Activated T-cell treated with anti-CD3 and anti-CD28 coated beads for 24 hours (primary cell): ENCODE data around the gene ATP6V0A1.
"Not testable (repeated sequence)": the region's sequence is repeated elsewhere in the genome, so short reads cannot be mapped to it uniquely, and the experiment has no call there.

Source experiments
- DNase-seq: peaks from one replicate; pipeline ENCODE4 v3.0.0-alpha.2; 2020; ENCODE audit warnings: low read depth

ATP6V0A1 gene

GRCh38 chr17:42541041-42541833 is 82.6 kb downstream of the ATP6V0A1 start:
- no peak for DNase-seq

- no peak for DNase-seq
Measured at GRCh38 chr17:42543190-42544079, 84.8 kb downstream of the ATP6V0A1 start.

- DNase-seq, result no peak
Measured at GRCh38 chr17:42544874-42545283, 86.2 kb downstream of the ATP6V0A1 start.

- not testable (repeated sequence) for DNase-seq
Measured at GRCh38 chr17:42545755-42546505, 87.3 kb downstream of the ATP6V0A1 start.

GRCh38 chr17:42547001-42547461 is 88.4 kb downstream of the ATP6V0A1 start:
- DNase-seq, result no peak

- DNase-seq, result no peak
Measured at GRCh38 chr17:42547698-42548069, 89.0 kb downstream of the ATP6V0A1 start.

GRCh38 chr17:42548070-42548837 is 89.6 kb downstream of the ATP6V0A1 start:
- DNase-seq, result peak; percentile 67

- DNase-seq, result no peak
Measured at GRCh38 chr17:42548993-42549755, 90.5 kb downstream of the ATP6V0A1 start.

GRCh38 chr17:42552736-42553135 is 94.1 kb downstream of the ATP6V0A1 start, which contains the start of gene HSD17B1:
Gene HSD17B1, plus strand, starts transcription at chr17:42552923. Its CDS starts 11 bp downstream, at chr17:42552934.
- DNase-seq, result not testable (repeated sequence)

GRCh38 chr17:42553161-42553818 is 94.6 kb downstream of the ATP6V0A1 start:
- DNase-seq, result no peak

GRCh38 chr17:42553866-42554249 is 95.2 kb downstream of the ATP6V0A1 start:
- DNase-seq, result no peak

GRCh38 chr17:42554250-42555121 is 95.8 kb downstream of the ATP6V0A1 start:
- peak; percentile 73 for DNase-seq

- DNase-seq, result no peak
Measured at GRCh38 chr17:42555122-42555622, 96.5 kb downstream of the ATP6V0A1 start.

GRCh38 chr17:42555961-42556617 is 97.4 kb downstream of the ATP6V0A1 start:
- DNase-seq, result not testable (repeated sequence)

- DNase-seq, result no peak
Measured at GRCh38 chr17:42559075-42559474, 100.4 kb downstream of the ATP6V0A1 start.

- no peak for DNase-seq
Measured at GRCh38 chr17:42560246-42560645, 101.6 kb downstream of the ATP6V0A1 start.

- peak; percentile 88 for DNase-seq
Measured at GRCh38 chr17:42561897-42562387, 103.3 kb downstream of the ATP6V0A1 start, which contains the start of gene COASY. Gene COASY, plus strand, starts transcription at chr17:42562148. Its CDS starts 475 bp downstream, at chr17:42562623.
